ENCODE measurements around the gene C3orf18. TPM values are rescaled to one million over a fixed set of nuclear protein-coding genes. Genes with fewer than 3 reads are reported as not detected.

C3orf18 gene
- total RNA-seq, 1 experiment from 2014 or later = 1.3 TPM

DNA sequence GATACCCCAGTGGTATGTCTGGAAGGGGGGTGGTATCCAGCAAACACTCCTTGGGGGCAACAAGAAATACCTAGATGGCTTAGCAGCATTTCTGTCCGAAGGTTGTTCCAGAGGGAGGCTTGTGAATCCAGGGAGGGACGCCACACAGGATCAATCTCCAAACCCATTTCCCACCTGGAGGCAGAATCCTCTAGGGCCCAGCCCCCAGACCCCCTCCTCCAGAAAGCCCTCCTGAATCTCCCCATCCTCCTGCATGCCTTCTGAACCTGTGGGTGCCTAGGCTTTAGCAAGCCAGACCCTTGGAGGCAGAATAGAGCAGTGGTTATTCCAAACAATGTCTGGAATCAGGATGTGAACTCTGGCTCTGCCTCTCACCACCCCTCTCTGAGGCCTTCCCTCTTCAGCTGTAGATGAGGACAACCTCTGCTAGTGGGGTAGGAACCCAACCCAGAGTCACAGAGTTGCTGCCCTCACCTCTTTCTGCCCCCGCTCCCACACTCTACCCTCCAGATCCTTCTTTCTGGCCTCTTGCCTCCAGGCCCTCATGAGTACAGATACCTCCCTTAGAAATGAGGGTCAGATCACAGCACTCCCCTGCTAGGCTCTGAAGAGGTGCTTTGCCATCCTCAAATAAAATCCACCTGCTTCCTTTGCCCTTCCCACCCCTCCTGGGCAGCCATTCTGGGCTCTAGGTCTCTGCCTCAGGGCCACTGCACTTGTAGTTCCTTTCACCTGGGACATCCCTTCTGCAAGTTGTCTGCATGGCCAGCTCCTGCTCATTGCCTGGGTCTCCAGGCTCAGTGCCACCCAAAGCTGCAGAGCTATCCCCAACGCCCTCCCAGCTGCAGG is 35.9 kb upstream of the C3orf18 start:
- BruUV-seq (replicated peaks) = no TSS peak
- H3K4me1 Mint-ChIP-seq (ENCODE audit: insufficient read depth, unreplicated experiment) = peaks cover 21% of the 10 kb centered on the region
- intact Hi-C loops (cut with micrococcal nuclease) = no loop called here
- ChIA-PET CTCF (interaction anchor here (1.4 to 6.9 kb wide), 2 partner anchors 13 to 32 kb away, joined by 3 to 78 read pairs; partner anchors contain the start of gene MAPKAPK3), POLR2A (interaction anchor here (2.7 to 4.5 kb wide), 2 partner anchors 9 to 34 kb away, joined by 34 to 63 read pairs; partner anchors contain the start of genes CISH and HEMK1)
- no peaks in the 10 kb centered on the region for H3K9me3 Mint-ChIP-seq (ENCODE audit: unreplicated experiment)
- peak overlapping the region; percentile 89 for H3K27ac Mint-ChIP-seq (ENCODE audit: low read depth, unreplicated experiment)
- no peaks in the 10 kb centered on the region for H3K36me3 Mint-ChIP-seq (ENCODE audit: insufficient read depth, unreplicated experiment)
- TF ChIP-seq, protein P1, sequence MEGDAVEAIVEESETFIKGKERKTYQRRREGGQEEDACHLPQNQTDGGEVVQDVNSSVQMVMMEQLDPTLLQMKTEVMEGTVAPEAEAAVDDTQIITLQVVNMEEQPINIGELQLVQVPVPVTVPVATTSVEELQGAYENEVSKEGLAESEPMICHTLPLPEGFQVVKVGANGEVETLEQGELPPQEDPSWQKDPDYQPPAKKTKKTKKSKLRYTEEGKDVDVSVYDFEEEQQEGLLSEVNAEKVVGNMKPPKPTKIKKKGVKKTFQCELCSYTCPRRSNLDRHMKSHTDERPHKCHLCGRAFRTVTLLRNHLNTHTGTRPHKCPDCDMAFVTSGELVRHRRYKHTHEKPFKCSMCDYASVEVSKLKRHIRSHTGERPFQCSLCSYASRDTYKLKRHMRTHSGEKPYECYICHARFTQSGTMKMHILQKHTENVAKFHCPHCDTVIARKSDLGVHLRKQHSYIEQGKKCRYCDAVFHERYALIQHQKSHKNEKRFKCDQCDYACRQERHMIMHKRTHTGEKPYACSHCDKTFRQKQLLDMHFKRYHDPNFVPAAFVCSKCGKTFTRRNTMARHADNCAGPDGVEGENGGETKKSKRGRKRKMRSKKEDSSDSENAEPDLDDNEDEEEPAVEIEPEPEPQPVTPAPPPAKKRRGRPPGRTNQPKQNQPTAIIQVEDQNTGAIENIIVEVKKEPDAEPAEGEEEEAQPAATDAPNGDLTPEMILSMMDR (IDR thresholded peaks at IDR 0.05; ENCODE audit: unreplicated experiment) = no peak
- DNase-seq (ENCODE audit: unreplicated experiment) = no peak
- H3K4me3 Mint-ChIP-seq (ENCODE audit: unreplicated experiment) = no peak overlapping the region
- no peaks in the 10 kb centered on the region for H3K27me3 Mint-ChIP-seq (ENCODE audit: insufficient read depth, unreplicated experiment)

DNA sequence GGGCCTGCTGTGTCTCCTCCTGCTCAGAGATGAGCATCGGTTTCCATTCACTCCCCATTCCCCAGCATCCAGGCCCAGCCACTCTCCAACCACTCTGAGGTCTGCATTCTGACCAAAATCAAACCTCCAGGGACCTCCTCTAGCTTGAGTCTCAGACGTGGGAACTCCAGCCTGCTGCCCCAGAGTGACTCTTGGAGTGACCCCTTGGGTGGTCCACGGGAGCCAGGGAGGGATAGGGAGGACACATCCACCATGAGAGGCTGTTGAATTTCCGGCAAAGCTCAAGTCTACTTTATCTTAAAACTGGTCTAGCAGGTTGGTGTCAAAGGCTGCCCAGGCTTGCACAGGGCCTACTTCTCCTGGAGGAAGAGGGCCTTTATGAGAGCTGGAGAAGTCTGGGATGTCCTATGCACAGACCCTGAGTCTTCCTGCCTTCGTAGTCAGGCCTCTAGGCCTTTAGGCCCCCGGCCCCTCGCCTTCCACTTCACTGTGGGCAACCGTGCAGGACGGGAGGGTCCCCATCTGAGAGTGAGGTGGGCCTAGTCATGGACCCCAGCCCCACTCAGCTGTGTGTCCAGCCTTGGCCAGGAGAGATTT is 35.1 kb upstream of the C3orf18 start:
- no peaks in the 10 kb centered on the region for H3K27me3 Mint-ChIP-seq (ENCODE audit: insufficient read depth, unreplicated experiment)
- BruUV-seq (replicated peaks) = no TSS peak
- no peak for DNase-seq (ENCODE audit: unreplicated experiment)
- TF ChIP-seq, protein P1 (IDR thresholded peaks at IDR 0.05; ENCODE audit: unreplicated experiment) = no peak
- no peak overlapping the region for H3K4me3 Mint-ChIP-seq (ENCODE audit: unreplicated experiment)
- intact Hi-C loops (cut with micrococcal nuclease) = no loop called here
- POLR2A ChIA-PET = interaction anchor here (0.9 to 4.5 kb wide), 6 partner anchors 9 to 266 kb away, joined by 3 to 63 read pairs (median 9); partner anchors contain the start of genes CISH, HEMK1 and MAPKAPK3
- peaks cover 21% of the 10 kb centered on the region for H3K4me1 Mint-ChIP-seq (ENCODE audit: insufficient read depth, unreplicated experiment)
- H3K9me3 Mint-ChIP-seq (ENCODE audit: unreplicated experiment) = no peaks in the 10 kb centered on the region
- H3K36me3 Mint-ChIP-seq (ENCODE audit: insufficient read depth, unreplicated experiment) = no peaks in the 10 kb centered on the region
- CTCF ChIA-PET = interaction anchor here (0.9 to 6.9 kb wide), 8 partner anchors 13 to 255 kb away, joined by 3 to 78 read pairs (median 8); partner anchors contain the start of genes HEMK1 and MAPKAPK3
- H3K27ac Mint-ChIP-seq (ENCODE audit: low read depth, unreplicated experiment) = peak overlapping the region; percentile 89

DNA sequence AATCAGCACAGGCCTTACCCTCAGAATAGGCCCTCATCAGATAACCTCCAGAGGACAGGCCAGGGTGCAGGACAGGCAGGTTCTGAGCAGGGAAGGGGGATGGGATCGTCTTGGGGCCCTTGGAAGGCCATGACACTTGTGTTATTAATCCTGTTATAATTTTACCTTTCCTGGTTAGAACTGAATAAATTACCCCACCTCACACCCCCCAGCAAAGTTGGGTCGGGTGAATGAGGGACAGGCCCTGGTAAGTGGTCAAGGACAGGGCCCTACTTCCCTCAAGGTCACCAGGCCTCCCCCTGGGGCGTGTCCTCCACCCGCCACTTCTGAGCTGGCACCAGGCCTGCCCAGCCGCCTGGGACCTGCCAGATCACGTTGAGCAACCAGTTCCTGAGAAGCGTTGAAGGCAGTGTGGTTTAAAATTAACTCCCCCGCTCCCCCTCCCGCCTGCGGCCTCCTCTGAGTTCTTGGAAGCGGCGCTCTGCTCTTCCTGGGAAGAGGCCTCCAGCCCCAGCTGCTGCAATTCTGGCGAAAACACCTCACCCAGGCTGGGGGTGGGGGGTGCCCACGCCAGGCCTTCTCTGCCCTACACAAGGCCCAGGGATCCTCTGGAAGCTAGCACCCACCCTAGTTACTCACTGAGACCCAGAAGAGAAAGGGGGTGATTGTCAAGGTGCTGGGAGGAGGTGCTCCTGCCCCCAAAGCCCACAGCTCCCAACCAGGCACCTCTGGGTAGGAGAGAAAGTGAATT is 33.5 kb upstream of the C3orf18 start:
- BruUV-seq (replicated peaks) = no TSS peak
- Mint-ChIP-seq H3K27me3 (ENCODE audit: insufficient read depth, unreplicated experiment) (no peaks in the 10 kb centered on the region), H3K27ac (ENCODE audit: low read depth, unreplicated experiment) (peak overlapping the region; percentile 89), H3K4me1 (ENCODE audit: insufficient read depth, unreplicated experiment) (peaks cover 21% of the 10 kb centered on the region), H3K4me3 (ENCODE audit: unreplicated experiment) (peak overlapping the region; percentile 30), H3K9me3 (ENCODE audit: unreplicated experiment) (no peaks in the 10 kb centered on the region), H3K36me3 (ENCODE audit: insufficient read depth, unreplicated experiment) (no peaks in the 10 kb centered on the region)
- intact Hi-C loops (cut with micrococcal nuclease) = loop anchor here (1.0 kb wide), 1 partner anchor 32 kb away; the partner anchor contains the start of gene HEMK1
- peak; percentile 98 for DNase-seq (ENCODE audit: unreplicated experiment)
- CTCF ChIA-PET = interaction anchor here (0.6 to 6.9 kb wide), 14 partner anchors 10 to 789 kb away, joined by 3 to 78 read pairs (median 6); partner anchors contain the start of genes HEMK1 and MAPKAPK3
- POLR2A ChIA-PET = interaction anchor here (0.6 to 4.5 kb wide), 13 partner anchors 8 to 1448 kb away, joined by 3 to 63 read pairs (median 4); partner anchors contain the start of genes CISH, HEMK1, MANF and MAPKAPK3
- TF ChIP-seq, protein P1 (IDR thresholded peaks at IDR 0.05; ENCODE audit: unreplicated experiment) = no peak
